Stimulated activated CD8-positive, alpha-beta memory T cell treated with anti-CD3 and anti-CD28 coated beads, Interleukin-7, amount 100 ng/mL, for 48 hours (primary cell): ENCODE data around the gene PRDM12.

Source experiments
- DNase-seq, 2 donors: peaks; one replicate each; pipeline ENCODE4 v3.0.0-alpha.2; 2020; ENCODE audit warnings: low read depth in 1 of 2; ENCODE audit errors: extremely low read depth in 1 of 2

PRDM12 gene

GRCh38 chr9:130687615-130688014, 23.2 kb downstream of the PRDM12 start:
- DNase-seq: no peak

DNA sequence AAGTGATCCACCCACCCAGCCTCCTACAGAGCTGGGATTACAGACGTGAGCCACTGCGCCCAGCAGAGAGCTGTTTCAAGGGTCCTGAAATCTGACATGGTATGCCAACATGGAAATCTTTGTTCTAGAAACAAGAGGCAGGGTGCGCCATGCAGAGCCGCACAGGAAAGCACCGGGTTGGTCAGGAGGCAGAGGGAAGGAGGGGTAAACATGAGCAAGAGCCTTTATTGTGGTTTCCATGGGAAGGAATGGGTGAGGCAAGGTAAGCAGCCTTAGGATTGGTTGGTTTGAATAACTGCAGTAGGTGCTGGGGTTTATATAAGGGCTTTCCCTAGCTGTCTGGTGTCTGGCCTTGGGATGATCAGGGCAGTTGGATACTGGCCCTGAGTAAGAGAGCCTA, 23.7 kb downstream of the PRDM12 start:
- no peak for DNase-seq

DNA sequence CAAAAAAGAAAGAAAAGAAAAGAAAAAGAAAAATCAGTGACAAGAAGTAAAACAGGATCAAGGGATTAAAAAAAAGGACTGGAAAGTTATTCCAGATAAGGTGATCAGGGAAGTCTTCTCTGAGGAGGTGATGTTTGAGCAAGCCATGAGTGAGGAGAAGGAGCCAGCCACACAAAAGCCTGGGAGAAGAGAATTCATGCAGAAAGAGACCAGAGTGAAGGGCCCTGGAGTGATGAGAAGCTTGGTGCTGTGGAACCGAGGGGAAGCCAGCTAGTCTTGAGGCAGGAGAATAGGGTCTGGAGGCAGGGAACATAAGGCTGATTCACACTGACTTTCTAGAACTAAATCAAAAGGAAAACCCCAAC, 25.2 kb downstream of the PRDM12 start:
- no peak for DNase-seq

GRCh38 chr9:130689937-130690700, 25.7 kb downstream of the PRDM12 start:
- no peak for DNase-seq

DNA sequence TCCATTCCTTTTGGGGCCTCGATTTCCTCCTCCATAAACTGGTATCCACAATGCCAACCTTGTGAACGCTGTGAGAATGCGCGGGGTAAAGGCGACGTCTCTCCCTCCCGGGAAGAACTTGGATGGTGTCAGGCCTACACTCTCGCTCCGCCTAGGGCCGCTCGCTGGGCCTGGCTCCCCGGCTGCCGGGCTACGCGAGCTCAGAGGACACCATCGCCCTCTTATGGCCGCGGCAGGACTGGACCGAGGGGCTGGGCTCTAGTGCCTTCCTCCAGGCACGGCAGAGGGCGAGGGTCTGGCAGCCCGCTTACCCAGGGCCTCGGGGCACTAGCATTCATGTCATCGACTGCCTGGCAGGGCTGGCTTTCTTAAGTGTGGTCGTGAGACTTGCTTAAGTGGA, 27.9 kb downstream of the PRDM12 start:
- no peak for DNase-seq

GRCh38 chr9:130693101-130693425, 28.7 kb downstream of the PRDM12 start:
- DNase-seq: no peak

- peak; percentile 96 to 99 for DNase-seq
These were observed 29.2 kb downstream of the PRDM12 start, which contains the start of gene EXOSC2 for GRCh38 chr9:130693426-130694191. TSS of gene EXOSC2 (plus strand) at chr9:130693780. CDS start at chr9:130693792, 12 bp downstream.

GRCh38 chr9:130694205-130694604, 29.8 kb downstream of the PRDM12 start:
- DNase-seq: no peak

DNA sequence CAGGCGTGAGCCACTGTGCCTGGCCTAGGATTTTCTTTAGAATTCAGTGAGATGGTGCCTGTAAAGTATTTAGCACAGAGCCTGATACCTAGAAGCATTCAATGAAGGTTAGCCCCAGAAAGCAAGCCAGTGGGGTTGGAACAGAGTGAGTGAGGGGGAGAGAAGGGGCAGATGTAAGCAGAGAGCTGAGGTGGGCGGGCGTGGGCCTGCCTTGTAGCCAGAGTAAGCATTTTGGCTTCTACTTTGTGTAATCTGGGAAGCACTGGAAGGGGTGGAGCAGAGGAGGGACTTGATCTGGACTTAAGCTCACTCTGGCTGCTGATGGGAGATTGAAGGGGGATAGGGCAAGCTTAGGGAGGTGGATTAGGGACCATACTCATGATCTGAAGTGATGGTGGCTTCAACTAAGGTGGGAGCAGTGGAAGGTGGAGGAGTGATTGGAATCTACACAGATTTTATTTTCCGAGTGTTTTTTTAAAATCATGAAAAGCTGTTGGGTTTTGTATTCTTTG, 31.8 kb downstream of the PRDM12 start:
- DNase-seq: no peak

DNA sequence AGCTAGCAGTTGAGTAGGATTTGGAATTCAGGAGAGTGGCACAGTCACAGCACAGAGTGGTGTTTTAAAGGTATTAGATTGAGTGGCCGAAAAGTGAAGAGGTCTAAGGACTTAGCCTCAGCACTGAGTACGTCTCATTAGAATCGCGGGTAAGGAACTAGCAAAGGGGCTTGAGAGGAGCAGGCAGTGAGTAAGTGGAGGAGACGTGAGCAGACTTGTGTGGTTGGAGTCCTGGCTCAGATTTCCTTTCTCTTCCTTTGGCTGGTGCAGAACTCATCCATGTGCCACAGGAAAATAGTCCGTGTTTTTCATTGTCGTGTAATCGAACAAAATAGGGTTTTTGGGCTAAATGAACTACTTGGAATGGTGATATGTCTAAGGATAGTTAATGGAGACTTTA, 32.6 kb downstream of the PRDM12 start:
- no peak for DNase-seq

DNA sequence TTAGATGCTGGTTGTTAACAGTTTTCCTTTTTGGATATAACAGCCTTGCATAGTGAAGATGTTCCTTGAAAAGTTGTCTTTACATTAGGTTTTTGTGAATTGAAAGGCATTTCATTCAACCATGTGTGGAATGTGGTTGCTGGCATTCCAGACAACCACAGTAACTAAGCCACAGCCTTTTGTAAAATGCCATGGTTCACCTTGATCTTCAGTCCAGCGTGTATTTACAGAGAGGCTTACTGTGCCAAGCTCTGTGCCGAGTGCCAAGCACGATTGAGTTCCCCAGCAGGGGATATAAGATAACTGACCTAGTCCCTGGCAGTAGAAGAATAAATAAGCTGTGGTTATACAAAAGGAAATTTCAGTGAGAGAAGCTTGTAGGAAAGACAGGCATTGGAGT, 34.1 kb downstream of the PRDM12 start:
- no peak for DNase-seq

- DNase-seq: no peak
These were observed 34.7 kb downstream of the PRDM12 start for GRCh38 chr9:130699047-130699446.

DNA sequence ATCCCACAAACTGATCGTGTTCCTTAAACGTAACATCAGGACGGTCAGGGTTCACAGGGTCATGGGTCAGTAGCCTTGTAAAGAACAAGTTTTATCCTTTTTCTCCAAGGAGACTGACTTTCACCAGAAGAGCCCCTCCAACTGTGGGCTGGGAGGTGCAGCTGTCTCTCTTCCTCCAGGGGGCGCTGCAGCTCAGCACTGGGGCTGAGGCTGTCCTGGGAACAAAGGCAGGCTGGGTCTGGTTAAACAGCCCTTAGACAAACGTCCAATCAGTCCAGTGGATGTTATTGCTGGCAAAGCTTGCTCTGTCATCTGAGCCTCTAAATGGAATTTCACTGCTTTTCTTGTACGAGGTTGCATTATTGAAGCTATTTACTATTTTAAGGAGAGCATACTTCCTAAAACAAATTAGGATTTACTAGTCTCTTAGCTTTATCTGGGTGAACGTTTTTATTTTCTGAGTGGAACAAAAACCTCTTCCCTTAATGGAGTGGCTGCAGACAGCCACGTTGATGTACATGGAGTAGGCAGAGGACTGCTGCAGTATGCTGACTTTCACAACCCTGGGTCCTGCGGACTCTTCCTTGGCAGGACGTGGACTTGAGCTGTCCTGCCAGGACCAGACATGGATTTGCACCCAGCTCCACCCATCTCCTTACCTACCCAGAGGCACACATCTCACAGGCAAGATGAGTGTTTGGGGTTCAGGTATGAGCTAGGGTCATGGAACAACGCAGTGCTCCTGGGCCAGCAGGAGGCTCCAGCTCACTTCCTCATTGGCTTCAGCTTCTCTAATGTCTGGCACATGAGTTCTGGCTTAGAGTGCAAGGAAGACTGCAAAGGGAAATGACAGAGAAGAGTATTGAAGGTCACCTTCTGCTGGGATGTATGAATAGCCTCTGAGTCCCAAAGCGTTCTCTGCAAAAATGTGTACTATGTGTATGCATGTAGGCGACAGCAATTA, 36.9 kb downstream of the PRDM12 start:
- DNase-seq: no peak

DNA sequence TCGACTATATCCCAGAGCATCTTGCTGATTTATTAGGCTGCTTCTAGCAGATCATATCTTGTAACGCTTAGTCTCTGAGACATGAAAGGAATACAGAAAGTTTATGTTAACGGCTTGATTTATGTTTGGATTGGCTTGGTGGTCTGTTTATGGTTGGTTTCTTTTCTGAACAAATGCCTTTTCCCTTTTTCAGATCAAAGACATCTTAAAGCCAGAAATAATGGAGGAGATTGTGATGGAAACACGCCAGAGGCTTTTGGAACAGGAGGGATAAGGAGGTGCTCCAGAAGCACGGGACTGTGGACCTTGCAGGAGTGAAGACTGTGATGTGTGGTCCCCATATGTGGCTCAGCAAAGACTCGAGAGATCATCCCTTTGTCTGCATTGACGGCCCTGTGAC, 39.1 kb downstream of the PRDM12 start:
- DNase-seq: no peak

DNA sequence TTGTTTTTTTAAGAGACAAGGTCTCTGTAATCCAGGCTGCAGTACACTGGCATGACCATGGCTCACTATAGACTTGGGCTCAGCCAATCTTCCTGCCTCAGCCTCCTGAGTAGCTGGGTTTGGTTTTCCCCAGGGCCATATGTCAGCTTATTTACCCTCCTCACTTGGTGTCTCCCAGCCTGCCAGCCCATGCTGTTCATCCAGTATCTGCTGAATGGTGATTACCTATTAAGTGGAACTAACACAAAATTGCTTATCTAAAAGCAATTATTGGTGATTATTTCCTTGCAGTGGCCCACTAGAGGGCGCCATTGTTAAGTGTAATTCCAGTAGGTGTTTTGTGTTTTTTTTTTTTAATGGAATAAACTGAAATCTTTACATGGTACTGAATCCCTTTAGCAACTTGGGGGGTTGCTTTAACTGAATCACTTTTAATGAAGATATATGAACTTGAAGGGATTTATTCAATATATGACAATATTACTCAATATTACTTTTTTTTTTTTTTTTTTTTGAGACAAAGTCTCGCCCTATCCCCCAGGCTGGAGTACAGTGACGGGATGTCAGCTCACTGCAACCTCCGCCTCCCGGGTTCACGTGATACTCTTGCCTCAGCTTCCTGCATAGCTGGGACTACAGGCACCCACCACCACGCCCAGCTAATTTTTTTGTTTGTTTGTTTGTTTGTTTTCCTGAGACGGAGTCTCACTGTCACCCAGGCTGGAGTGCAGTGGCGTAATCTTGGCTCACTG, 43.0 kb downstream of the PRDM12 start:
- peak in 1 of 2 donors; percentile 27 for DNase-seq

DNA sequence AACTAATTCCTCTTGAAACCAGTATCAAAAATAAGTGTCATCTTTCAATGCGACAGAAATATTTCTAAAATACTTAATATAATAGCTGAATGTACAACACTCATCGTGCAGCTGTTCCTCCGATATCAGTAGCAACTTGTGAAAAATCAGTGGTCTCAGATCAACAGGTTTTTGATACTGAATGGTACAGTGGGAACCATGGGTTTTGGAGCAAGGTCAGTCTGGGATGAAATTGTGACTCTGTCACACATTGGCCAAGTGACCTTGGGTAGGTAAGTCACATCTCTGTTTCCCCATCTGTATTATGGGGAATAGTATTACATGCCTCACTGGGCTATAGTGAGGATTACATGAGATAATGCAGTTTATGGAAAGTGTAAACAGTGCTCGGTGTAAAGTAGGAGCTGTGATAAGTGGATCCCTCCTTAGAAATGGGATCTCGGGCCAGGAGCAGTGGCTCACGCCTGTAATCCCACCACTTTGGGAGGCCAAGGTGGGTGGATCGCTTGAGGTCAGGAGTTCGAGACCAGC, 46.5 kb downstream of the PRDM12 start:
- no peak for DNase-seq

GRCh38 chr9:130711469-130711868, 47.1 kb downstream of the PRDM12 start:
- no peak for DNase-seq

- peak; percentile 90 to 96 for DNase-seq
These were observed 48.3 kb downstream of the PRDM12 start for GRCh38 chr9:130712564-130713285.

GRCh38 chr9:130713286-130713960, 49.0 kb downstream of the PRDM12 start:
- DNase-seq: no peak
